Body of pancreas (tissue), 4 donors: ENCODE data around the gene C1D. TPM values are rescaled to one million over a fixed set of nuclear protein-coding genes. Genes with fewer than 3 reads are reported as not detected.

Experiments
- ATAC-seq: fragments of 150-250 bp; one replicate; pipeline ENCODE4 v1.9.1; 2016
- DNase-seq, 4 donors: peaks; one replicate each; pipeline ENCODE4 v3.0.0-alpha.2; 2019
- H3K27ac ChIP-seq, 4 donors: fragments of 200-600 bp; sonication (generic); 1 replicate in 3 of 4; 2 replicates in 1 of 4; pipeline versions ENCODE4 v1.5.1 to v1.6.1; 2016 to 2019; ENCODE audit warnings: mild to moderate bottlenecking in 1 of 4, mixed read lengths in 1 of 4, moderate library complexity in 1 of 4
- H3K27me3 ChIP-seq, 2 donors: fragments of 200-600 bp; sonication (generic); one replicate each; pipeline ENCODE4 v1.6.0; 2016; ENCODE audit warnings: mild to moderate bottlenecking in 1 of 2
- H3K36me3 ChIP-seq, 2 donors: fragments of 200-600 bp; sonication (generic); replicated peaks in 1 of 2; 2 replicates each; pipeline ENCODE4 v1.5.1; 2016; ENCODE audit warnings: low read depth in 2 of 2; ENCODE audit not compliant: insufficient read depth in 1 of 2
- H3K4me1 ChIP-seq: fragments of 200-600 bp; sonication (generic); one replicate; pipeline ENCODE4 v1.6.0; 2016
- H3K4me3 ChIP-seq, 2 donors: fragments of 200-600 bp; sonication (generic); 1 replicate in 1 of 2; 2 replicates in 1 of 2; pipeline ENCODE4 v1.5.1; 2016 to 2019
- H3K9me3 ChIP-seq, 3 donors: fragments of 200-600 bp; sonication (generic); 1 replicate in 2 of 3; 2 replicates in 1 of 3; pipeline ENCODE4 v1.5.1; 2016
- POLR2A ChIP-seq, 3 donors: fragments of 450-650 bp; IDR thresholded peaks; one replicate each; pipeline ENCODE4 v1.6.1; 2016; ENCODE audit warnings: antibody characterized with exemption in 3 of 3, mild to moderate bottlenecking in 2 of 3
- WGBS, 2 donors: methylation state at CpG; one replicate each; pipeline ENCODE4 v1.1.5; 2017; 5-methylcytosine and 5-hydroxymethylcytosine counted together
- intact Hi-C: fragments of 100-400 bp; cut with DNase I; formaldehyde crosslinking; loops from one replicate; pipeline ENCODE4 v1.15.1; 2023
- total RNA-seq, 2 donors: library from RNA; depleted of rRNA; stranded (reverse); fragments of >200 nt; gene quantifications; one replicate each; pipeline ENCODE4 v1.1.0, GENCODE V29; 2016
- TF ChIP-seq, protein P1 (sequence below), 7 experiments: fragments of 450-650 bp in 4 of 7; fragments of 200-600 bp in 3 of 7; sonication (generic) in 3 of 7; IDR thresholded peaks; one replicate each; pipeline ENCODE4 v1.5.1; 2016 to 2019; ENCODE audit warnings: antibody characterized with exemption in 7 of 7

C1D gene
- total RNA-seq, 2 donors from 2014 or later = 18.5 to 29.6 TPM

- TF ChIP-seq POLR2A (IDR thresholded peaks at IDR 0.05) = no peak
- TF ChIP-seq, protein P1, sequence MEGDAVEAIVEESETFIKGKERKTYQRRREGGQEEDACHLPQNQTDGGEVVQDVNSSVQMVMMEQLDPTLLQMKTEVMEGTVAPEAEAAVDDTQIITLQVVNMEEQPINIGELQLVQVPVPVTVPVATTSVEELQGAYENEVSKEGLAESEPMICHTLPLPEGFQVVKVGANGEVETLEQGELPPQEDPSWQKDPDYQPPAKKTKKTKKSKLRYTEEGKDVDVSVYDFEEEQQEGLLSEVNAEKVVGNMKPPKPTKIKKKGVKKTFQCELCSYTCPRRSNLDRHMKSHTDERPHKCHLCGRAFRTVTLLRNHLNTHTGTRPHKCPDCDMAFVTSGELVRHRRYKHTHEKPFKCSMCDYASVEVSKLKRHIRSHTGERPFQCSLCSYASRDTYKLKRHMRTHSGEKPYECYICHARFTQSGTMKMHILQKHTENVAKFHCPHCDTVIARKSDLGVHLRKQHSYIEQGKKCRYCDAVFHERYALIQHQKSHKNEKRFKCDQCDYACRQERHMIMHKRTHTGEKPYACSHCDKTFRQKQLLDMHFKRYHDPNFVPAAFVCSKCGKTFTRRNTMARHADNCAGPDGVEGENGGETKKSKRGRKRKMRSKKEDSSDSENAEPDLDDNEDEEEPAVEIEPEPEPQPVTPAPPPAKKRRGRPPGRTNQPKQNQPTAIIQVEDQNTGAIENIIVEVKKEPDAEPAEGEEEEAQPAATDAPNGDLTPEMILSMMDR (IDR thresholded peaks at IDR 0.05) = no peak
- intact Hi-C loops = no loop called here
- no peaks in the 10 kb centered on the region for H3K4me1 ChIP-seq
- H3K36me3 ChIP-seq = no peaks in the 10 kb centered on the region
- H3K4me3 ChIP-seq = no peak overlapping the region
- no peak overlapping the region for H3K27ac ChIP-seq
- H3K9me3 ChIP-seq = no peaks in the 10 kb centered on the region
- no peaks in the 10 kb centered on the region for H3K27me3 ChIP-seq
- no peak for DNase-seq
- whole genome bisulfite sequencing, 2 donors = 84 to 90% methylated on average over 3 of the region's 3 CpGs
- ATAC-seq = no peak
Observed at GRCh38 chr2:67993329-67993728, 69.5 kb downstream of the C1D start.

DNA sequence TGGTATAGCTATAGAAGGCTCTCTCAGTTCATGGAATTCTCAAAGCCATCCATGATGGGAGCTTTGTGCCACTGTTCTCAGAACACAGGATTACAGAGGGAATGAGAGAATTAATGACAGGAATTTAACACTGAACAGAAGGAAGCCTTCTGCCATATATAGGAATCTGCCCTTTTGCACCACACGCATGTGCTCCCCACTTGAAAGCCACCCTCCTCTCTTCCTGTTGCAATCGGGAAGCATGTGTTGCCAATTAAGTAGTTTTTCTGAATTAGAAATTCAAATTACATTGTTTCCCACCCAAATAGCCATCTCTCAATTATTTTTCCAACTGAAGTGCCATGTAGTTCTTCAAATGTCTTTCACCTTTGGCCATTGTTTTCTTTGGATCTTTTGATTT lies 71.3 kb downstream of the C1D start:
- intact Hi-C loops = no loop called here
- no peak overlapping the region for H3K4me3 ChIP-seq
- H3K27me3 ChIP-seq = no peaks in the 10 kb centered on the region
- no peak overlapping the region for H3K27ac ChIP-seq
- no peaks in the 10 kb centered on the region for H3K9me3 ChIP-seq
- ATAC-seq (no peak), DNase-seq (no peak)
- TF ChIP-seq POLR2A (IDR thresholded peaks at IDR 0.05) = no peak
- TF ChIP-seq, protein P1 (IDR thresholded peaks at IDR 0.05) = no peak
- no peaks in the 10 kb centered on the region for H3K4me1 ChIP-seq
- 66 to 79% methylated on average over 2 of the region's 2 CpGs for WGBS, 2 donors
- H3K36me3 ChIP-seq = no peaks in the 10 kb centered on the region

Other genes with a start within 250 kb of the C1D start
- gene PNO1, start 94.9 kb upstream of the C1D start, total RNA-seq = 1 to 10 TPM; 6.0 to 8.9 TPM
- 10 to 100 TPM; 11.2 to 15.6 TPM for gene PPP3R1, start 189.5 kb upstream of the C1D start, total RNA-seq